GM12891 (cell line): ENCODE measurements around the gene DAPK3.

ENCODE experiments used
- POLR2A ChIP-seq: IDR thresholded peaks from 2 replicates; pipeline ENCODE4 v1.6.1; 2011; ENCODE audit warnings: low read depth, low read length, control low read depth
- POLR2AphosphoS5 ChIP-seq: IDR thresholded peaks from 2 replicates; pipeline ENCODE4 v1.6.1; 2011; ENCODE audit warnings: low read depth, low read length, control low read depth

- no peak for TF ChIP-seq POLR2A
- no peak for TF ChIP-seq POLR2AphosphoS5
Observed at GRCh38 chr19:3987619-3988371, 16.9 kb upstream of the DAPK3 start.
